Measurements from ENCODE around the gene COL16A1.

The COL16A1 gene

GRCh38 chr1:31671561-31672201 lies 32.1 kb downstream of the COL16A1 start:
- H3K9me2 ChIP-seq (replicated peaks; ENCODE audit: control insufficient read depth, low read length): no peaks in the 10 kb centered on the region
- no peaks in the 10 kb centered on the region for H3K79me2 ChIP-seq (ENCODE audit: control insufficient read depth, low read length)
- H3K4me1 ChIP-seq (ENCODE audit: control insufficient read depth, low read length): no peaks in the 10 kb centered on the region
- no peak overlapping the region for H3K4me2 ChIP-seq (ENCODE audit: low read length)
- H4K20me1 ChIP-seq (ENCODE audit: control insufficient read depth, insufficient read depth, low read depth, low read length): no peaks in the 10 kb centered on the region
- no peak overlapping the region for H3K27ac ChIP-seq (ENCODE audit: low read depth, low read length)
- TF ChIP-seq CTCF (IDR thresholded peaks at IDR 0.05; ENCODE audit: low read depth, low read length, poor library complexity, severe bottlenecking): no peak
- no peak for TF ChIP-seq EZH2phosphoT487 (IDR thresholded peaks at IDR 0.05; ENCODE audit: borderline replicate concordance, low read length)
- no peak overlapping the region for H3K4me3 ChIP-seq (ENCODE audit: low read length)
- H3K9me3 ChIP-seq (ENCODE audit: control insufficient read depth, insufficient read depth, low read length): no peaks in the 10 kb centered on the region
- H3F3A ChIP-seq (ENCODE audit: control insufficient read depth, insufficient read depth): no peaks in the 10 kb centered on the region
- no peaks in the 10 kb centered on the region for H3K36me3 ChIP-seq (ENCODE audit: control insufficient read depth, low read length)
- peaks cover 40% of the 10 kb centered on the region for H3K27me3 ChIP-seq (ENCODE audit: control insufficient read depth, low read length)

- no peaks in the 10 kb centered on the region for H3K9me3 ChIP-seq (ENCODE audit: control insufficient read depth, insufficient read depth, low read length)
- H3K79me2 ChIP-seq (ENCODE audit: control insufficient read depth, low read length): no peaks in the 10 kb centered on the region
- no peak overlapping the region for H3K4me3 ChIP-seq (ENCODE audit: low read length)
- no peaks in the 10 kb centered on the region for H4K20me1 ChIP-seq (ENCODE audit: control insufficient read depth, insufficient read depth, low read depth, low read length)
- no peaks in the 10 kb centered on the region for H3K36me3 ChIP-seq (ENCODE audit: control insufficient read depth, low read length)
- H3K4me1 ChIP-seq (ENCODE audit: control insufficient read depth, low read length): no peaks in the 10 kb centered on the region
- H3K27me3 ChIP-seq (ENCODE audit: control insufficient read depth, low read length): peaks cover 37% of the 10 kb centered on the region
- no peaks in the 10 kb centered on the region for H3F3A ChIP-seq (ENCODE audit: control insufficient read depth, insufficient read depth)
- no peak for TF ChIP-seq CTCF (IDR thresholded peaks at IDR 0.05; ENCODE audit: low read depth, low read length, poor library complexity, severe bottlenecking)
- TF ChIP-seq EZH2phosphoT487 (IDR thresholded peaks at IDR 0.05; ENCODE audit: borderline replicate concordance, low read length): no peak
- no peak overlapping the region for H3K27ac ChIP-seq (ENCODE audit: low read depth, low read length)
- no peak overlapping the region for H3K4me2 ChIP-seq (ENCODE audit: low read length)
- H3K9me2 ChIP-seq (replicated peaks; ENCODE audit: control insufficient read depth, low read length): no peaks in the 10 kb centered on the region
Observed at GRCh38 chr1:31671147-31671546, 32.7 kb downstream of the COL16A1 start.

GRCh38 chr1:31670593-31670964 lies 33.2 kb downstream of the COL16A1 start:
- no peaks in the 10 kb centered on the region for H3K4me1 ChIP-seq (ENCODE audit: control insufficient read depth, low read length)
- H3K9me3 ChIP-seq (ENCODE audit: control insufficient read depth, insufficient read depth, low read length): no peaks in the 10 kb centered on the region
- H3K4me3 ChIP-seq (ENCODE audit: low read length): no peak overlapping the region
- no peak overlapping the region for H3K4me2 ChIP-seq (ENCODE audit: low read length)
- peaks cover 37% of the 10 kb centered on the region for H3K27me3 ChIP-seq (ENCODE audit: control insufficient read depth, low read length)
- H3K9me2 ChIP-seq (replicated peaks; ENCODE audit: control insufficient read depth, low read length): no peaks in the 10 kb centered on the region
- no peaks in the 10 kb centered on the region for H4K20me1 ChIP-seq (ENCODE audit: control insufficient read depth, insufficient read depth, low read depth, low read length)
- TF ChIP-seq EZH2phosphoT487 (IDR thresholded peaks at IDR 0.05; ENCODE audit: borderline replicate concordance, low read length) (no peak), CTCF (IDR thresholded peaks at IDR 0.05; ENCODE audit: low read depth, low read length, poor library complexity, severe bottlenecking) (no peak)
- no peaks in the 10 kb centered on the region for H3F3A ChIP-seq (ENCODE audit: control insufficient read depth, insufficient read depth)
- H3K79me2 ChIP-seq (ENCODE audit: control insufficient read depth, low read length): no peaks in the 10 kb centered on the region
- H3K27ac ChIP-seq (ENCODE audit: low read depth, low read length): no peak overlapping the region
- H3K36me3 ChIP-seq (ENCODE audit: control insufficient read depth, low read length): no peaks in the 10 kb centered on the region

All from DOHH2 (cell line).